ENCODE data around the gene CHRNA1.

CHRNA1 gene

GRCh38 chr2:174764280-174765255 is at the start of gene CHRNA1:
Gene CHRNA1, minus strand, starts transcription at chr2:174764472. Its CDS starts 78 bp downstream, at chr2:174764394.
- H3K9me3 Mint-ChIP-seq, result no peaks in the 10 kb centered on the region
- DNase-seq, result no peak
- no peak within 1 kb of the TSS for H3K4me3 Mint-ChIP-seq
- H3K27me3 Mint-ChIP-seq, result peaks cover 26 to 47% of the 10 kb centered on the region in 2 donors
- no peak within 1 kb of the TSS for H3K27ac Mint-ChIP-seq
- peak in 1 of 2 donors; percentile 33 for ATAC-seq (replicated peaks)
- H3K36me3 Mint-ChIP-seq, result no peaks in the 10 kb centered on the region
- peaks cover 0 to 5% of the 10 kb centered on the region in 2 donors for H3K4me1 Mint-ChIP-seq

GRCh38 chr2:174812037-174812436 is 47.8 kb upstream of the CHRNA1 start:
- H3K27me3 Mint-ChIP-seq, result peaks cover 0 to 5% of the 10 kb centered on the region in 2 donors
- H3K4me3 Mint-ChIP-seq, result no peak overlapping the region
- no peak for DNase-seq
- no peaks in the 10 kb centered on the region for H3K36me3 Mint-ChIP-seq
- H3K9me3 Mint-ChIP-seq, result no peaks in the 10 kb centered on the region
- ATAC-seq (replicated peaks), result no peak
- no peak overlapping the region for H3K27ac Mint-ChIP-seq
- H3K4me1 Mint-ChIP-seq, result no peaks in the 10 kb centered on the region

GRCh38 chr2:174807931-174808330 is 43.7 kb upstream of the CHRNA1 start:
- Mint-ChIP-seq H3K4me3 (no peak overlapping the region), H3K4me1 (no peaks in the 10 kb centered on the region), H3K36me3 (no peaks in the 10 kb centered on the region), H3K9me3 (no peaks in the 10 kb centered on the region), H3K27ac (no peak overlapping the region), H3K27me3 (peaks cover 0 to 3% of the 10 kb centered on the region in 2 donors)
- DNase-seq (no peak), ATAC-seq (replicated peaks) (no peak)

GRCh38 chr2:174805803-174806202 is 41.5 kb upstream of the CHRNA1 start:
- DNase-seq (no peak), ATAC-seq (replicated peaks) (no peak)
- H3K4me3 Mint-ChIP-seq, result no peak overlapping the region
- H3K27me3 Mint-ChIP-seq, result peaks cover 0 to 3% of the 10 kb centered on the region in 2 donors
- H3K4me1 Mint-ChIP-seq, result no peaks in the 10 kb centered on the region
- H3K9me3 Mint-ChIP-seq, result no peaks in the 10 kb centered on the region
- no peaks in the 10 kb centered on the region for H3K36me3 Mint-ChIP-seq
- H3K27ac Mint-ChIP-seq, result no peak overlapping the region

GRCh38 chr2:174802459-174802858 is 38.2 kb upstream of the CHRNA1 start:
- Mint-ChIP-seq H3K27ac (no peak overlapping the region), H3K4me3 (no peak overlapping the region), H3K4me1 (no peaks in the 10 kb centered on the region), H3K27me3 (peaks cover 0 to 3% of the 10 kb centered on the region in 2 donors), H3K9me3 (no peaks in the 10 kb centered on the region), H3K36me3 (no peaks in the 10 kb centered on the region)
- no peak for DNase-seq
- ATAC-seq (replicated peaks), result no peak

- ATAC-seq (replicated peaks) (no peak), DNase-seq (no peak)
- Mint-ChIP-seq H3K36me3 (no peaks in the 10 kb centered on the region), H3K4me1 (no peaks in the 10 kb centered on the region), H3K9me3 (no peaks in the 10 kb centered on the region), H3K4me3 (no peak overlapping the region), H3K27ac (no peak overlapping the region), H3K27me3 (peaks cover 0 to 3% of the 10 kb centered on the region in 2 donors)
These were observed 36.3 kb upstream of the CHRNA1 start for GRCh38 chr2:174800436-174801205.

GRCh38 chr2:174798801-174799200 is 34.5 kb upstream of the CHRNA1 start:
- peaks cover under 1 to 6% of the 10 kb centered on the region in 2 donors for H3K27me3 Mint-ChIP-seq
- ATAC-seq (replicated peaks), result no peak

GRCh38 chr2:174797781-174798276 is 33.6 kb upstream of the CHRNA1 start:
- no peak for ATAC-seq (replicated peaks)
- no peaks in the 10 kb centered on the region for H3K36me3 Mint-ChIP-seq
- H3K9me3 Mint-ChIP-seq, result no peaks in the 10 kb centered on the region
- no peaks in the 10 kb centered on the region for H3K4me1 Mint-ChIP-seq
- DNase-seq, result no peak
- H3K27ac Mint-ChIP-seq, result no peak overlapping the region
- peaks cover 6% of the 10 kb centered on the region in 2 donors for H3K27me3 Mint-ChIP-seq
- no peak overlapping the region for H3K4me3 Mint-ChIP-seq

More at GRCh38 chr2:174798801-174799200, 34.5 kb upstream of the CHRNA1 start:
- Mint-ChIP-seq H3K36me3 (no peaks in the 10 kb centered on the region), H3K9me3 (no peaks in the 10 kb centered on the region), H3K27ac (no peak overlapping the region), H3K4me3 (no peak overlapping the region), H3K4me1 (no peaks in the 10 kb centered on the region)
- no peak for DNase-seq

GRCh38 chr2:174796319-174796771 is 32.1 kb upstream of the CHRNA1 start:
- Mint-ChIP-seq H3K4me3 (no peak overlapping the region), H3K27ac (no peak overlapping the region), H3K4me1 (no peaks in the 10 kb centered on the region), H3K36me3 (no peaks in the 10 kb centered on the region), H3K27me3 (peaks cover 6 to 10% of the 10 kb centered on the region in 2 donors), H3K9me3 (no peaks in the 10 kb centered on the region)
- DNase-seq (no peak), ATAC-seq (replicated peaks) (no peak)

GRCh38 chr2:174794851-174795374 is 30.6 kb upstream of the CHRNA1 start:
- no peaks in the 10 kb centered on the region for H3K9me3 Mint-ChIP-seq
- H3K4me3 Mint-ChIP-seq, result no peak overlapping the region
- DNase-seq (no peak), ATAC-seq (replicated peaks) (no peak)
- H3K27me3 Mint-ChIP-seq, result peaks cover 6 to 10% of the 10 kb centered on the region in 2 donors
- H3K27ac Mint-ChIP-seq, result no peak overlapping the region
- no peaks in the 10 kb centered on the region for H3K4me1 Mint-ChIP-seq
- H3K36me3 Mint-ChIP-seq, result no peaks in the 10 kb centered on the region

- H3K27ac Mint-ChIP-seq, result no peak overlapping the region
- H3K9me3 Mint-ChIP-seq, result no peaks in the 10 kb centered on the region
- ATAC-seq (replicated peaks) (no peak), DNase-seq (no peak)
- peaks cover 0 to 1% of the 10 kb centered on the region in 2 donors for H3K4me1 Mint-ChIP-seq
- peaks cover 6 to 10% of the 10 kb centered on the region in 2 donors for H3K27me3 Mint-ChIP-seq
- H3K4me3 Mint-ChIP-seq, result no peak overlapping the region
- no peaks in the 10 kb centered on the region for H3K36me3 Mint-ChIP-seq
These were observed 28.2 kb upstream of the CHRNA1 start for GRCh38 chr2:174792309-174793025.

- no peak for ATAC-seq (replicated peaks)
- peaks cover 6 to 10% of the 10 kb centered on the region in 2 donors for H3K27me3 Mint-ChIP-seq
- no peaks in the 10 kb centered on the region for H3K9me3 Mint-ChIP-seq
- no peak overlapping the region for H3K27ac Mint-ChIP-seq
- DNase-seq, result no peak
- H3K4me3 Mint-ChIP-seq, result no peak overlapping the region
- peaks cover 0 to 1% of the 10 kb centered on the region in 2 donors for H3K4me1 Mint-ChIP-seq
- no peaks in the 10 kb centered on the region for H3K36me3 Mint-ChIP-seq
These were observed 27.5 kb upstream of the CHRNA1 start for GRCh38 chr2:174791746-174792280.

GRCh38 chr2:174791020-174791419 is 26.7 kb upstream of the CHRNA1 start:
- peaks cover 6 to 10% of the 10 kb centered on the region in 2 donors for H3K27me3 Mint-ChIP-seq

More at GRCh38 chr2:174791020-174791419, 26.7 kb upstream of the CHRNA1 start:
- Mint-ChIP-seq H3K36me3 (no peaks in the 10 kb centered on the region), H3K27ac (no peak overlapping the region), H3K9me3 (no peaks in the 10 kb centered on the region), H3K4me1 (peaks cover 0 to 1% of the 10 kb centered on the region in 2 donors), H3K4me3 (no peak overlapping the region)
- no peak for DNase-seq
- no peak for ATAC-seq (replicated peaks)

Data from stimulated activated naive B cell treated with anti-CD40 and anti-IgM and Interleukin-4, amounts not matched to agents 10 μg/mL and 1 μg/mL and 100 μg/mL, for 72 hours (primary cell).